COLO668 (cell line): ENCODE measurements around the gene RFT1.

Experiments used
- DNase-seq: peaks from one replicate; lab custom pipeline; 2025; ENCODE audit not compliant: unreplicated experiment; lab: John Stamatoyannopoulos, UW

RFT1 gene

GRCh38 chr3:53038679-53039375, 91.4 kb downstream of the RFT1 start:
- DNase-seq = no peak
